Hematopoietic multipotent progenitor cell treated with erythropoietin and hydrocortisone succinate and interleukin-3 and kit ligand, for 4 days (in vitro differentiated cells): ENCODE measurements around the gene KRR1.
A peak's percentile ranks its signal among the peaks of the same experiment; 100 is the strongest.
"Not testable (repeated sequence)": the region's sequence is repeated elsewhere in the genome, so short reads cannot be mapped to it uniquely, and the experiment has no call there.

Experiments
- DNase-seq: peaks from one replicate; pipeline ENCODE4 v3.0.0-alpha.2; 2015

Gene KRR1

DNA sequence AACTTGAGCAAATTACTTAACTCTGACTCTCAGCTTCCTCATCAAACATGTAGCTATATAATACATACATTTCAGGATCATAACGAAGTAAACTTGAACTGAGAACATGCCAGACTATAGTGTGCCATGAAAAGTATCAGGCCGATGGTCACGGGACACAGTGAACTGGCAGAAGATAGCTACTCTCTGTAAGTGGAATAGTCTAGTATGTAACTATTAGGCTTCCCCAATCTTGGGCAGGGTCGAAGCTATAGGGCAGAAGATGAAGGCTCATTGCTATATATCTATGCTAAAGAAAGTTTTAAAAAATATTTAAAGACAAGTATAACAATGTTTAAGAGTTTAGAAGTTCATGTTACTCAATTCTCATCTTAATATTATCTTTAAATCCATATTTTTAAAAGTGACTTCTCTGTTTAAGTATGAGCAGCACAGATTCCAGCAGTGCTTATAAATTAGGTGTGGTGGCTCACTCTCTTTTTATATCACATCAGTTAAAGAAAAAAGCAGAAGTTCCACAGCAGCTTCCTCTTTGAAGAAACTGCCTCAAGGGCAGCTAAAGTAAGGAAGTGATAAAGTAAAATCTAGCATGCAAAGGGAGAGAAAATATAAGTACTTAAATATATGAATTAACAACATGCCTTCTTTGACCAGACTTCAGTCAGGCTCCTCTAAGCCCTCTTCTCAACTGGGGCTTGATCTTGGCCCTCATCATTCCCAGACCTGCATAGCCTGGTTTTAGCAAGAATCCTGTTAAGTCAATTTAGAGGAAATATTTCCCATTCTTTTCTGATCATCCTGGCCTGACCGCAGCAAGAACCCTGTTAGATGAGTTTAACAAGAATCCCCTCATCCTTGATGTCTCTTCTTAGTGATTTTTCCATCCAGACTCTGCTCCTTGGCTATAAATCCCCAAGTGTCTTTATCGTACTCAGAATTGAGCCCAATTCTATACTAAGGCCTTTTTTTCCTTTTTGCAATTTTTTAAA lies 39.2 kb downstream of the KRR1 start:
- DNase-seq, result peak; percentile 93

DNA sequence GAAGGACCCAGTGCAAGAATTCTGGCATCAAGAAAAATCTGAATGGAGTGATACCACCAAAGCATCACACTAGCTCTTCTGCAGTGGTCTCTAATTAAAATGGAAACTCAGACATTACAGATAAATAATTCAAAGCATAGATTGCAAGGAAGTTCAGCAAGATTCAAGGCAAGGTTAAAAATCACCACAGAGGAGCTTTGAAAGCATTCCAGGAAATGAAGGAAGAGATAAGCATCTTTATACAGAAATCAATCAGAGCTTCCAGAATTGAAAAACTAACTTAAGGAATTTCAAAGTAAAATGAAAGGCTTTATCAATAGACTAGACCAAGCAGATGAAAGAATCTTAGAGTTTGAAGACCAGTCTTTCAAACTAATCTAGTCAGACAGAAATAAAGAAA lies 51.2 kb downstream of the KRR1 start:
- DNase-seq, result no peak

DNA sequence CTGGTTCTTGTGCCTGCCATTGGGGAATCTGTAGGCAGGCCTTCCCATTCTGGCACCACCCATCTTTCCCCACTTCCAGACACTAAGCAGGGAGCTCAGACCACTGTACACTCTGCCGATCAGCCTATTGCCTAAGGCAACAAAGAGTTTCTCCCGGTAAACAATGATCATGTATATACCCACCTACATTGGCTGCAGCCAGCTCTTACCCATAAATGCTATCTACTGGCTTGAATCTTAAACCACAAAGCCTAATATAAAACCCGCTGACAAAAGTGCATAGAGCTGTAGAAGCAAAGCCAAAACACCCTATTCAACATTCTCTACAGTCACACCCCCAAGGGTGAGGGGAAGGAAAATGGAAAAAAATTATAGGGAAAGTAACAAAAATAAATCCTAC lies 51.7 kb downstream of the KRR1 start:
- DNase-seq, result no peak

DNA sequence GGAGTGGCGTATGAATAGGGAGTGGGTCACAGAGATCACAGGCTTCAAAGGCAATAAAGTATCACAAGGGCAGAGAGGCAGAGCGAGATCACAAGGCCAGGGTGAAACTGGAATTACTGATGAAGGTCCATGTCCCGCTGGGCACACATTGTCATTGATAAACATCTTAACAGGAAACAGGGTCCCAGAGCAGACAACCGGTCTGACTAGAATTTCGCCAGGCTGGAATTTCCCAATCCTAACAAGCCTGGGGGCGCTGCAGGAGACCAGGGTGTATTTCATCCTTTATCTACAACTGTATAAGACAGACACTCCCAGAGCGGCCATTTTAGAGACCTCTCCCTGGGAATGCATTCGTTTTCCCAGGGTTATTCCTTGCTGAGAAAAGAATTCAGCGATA lies 53.5 kb downstream of the KRR1 start:
- DNase-seq, result not testable (repeated sequence)

DNA sequence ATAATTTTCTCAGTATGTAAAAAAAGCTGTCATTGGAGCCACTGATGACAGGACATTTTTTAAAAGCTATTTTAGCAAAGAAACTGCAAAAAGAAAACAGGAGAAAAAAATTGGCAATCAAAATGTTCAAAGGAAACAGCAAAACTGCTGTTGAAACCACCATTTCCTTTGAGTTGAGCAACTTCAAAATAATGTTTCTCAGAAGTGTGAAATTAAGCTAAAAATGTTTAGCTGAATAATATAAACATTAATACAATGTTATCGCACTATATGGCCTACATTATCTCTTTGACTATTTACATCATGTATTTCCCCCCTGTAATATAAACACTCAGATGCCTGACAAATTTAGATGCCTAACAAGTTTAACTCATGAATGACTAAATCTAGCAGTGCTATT lies 54.2 kb downstream of the KRR1 start:
- DNase-seq, result peak; percentile 58

DNA sequence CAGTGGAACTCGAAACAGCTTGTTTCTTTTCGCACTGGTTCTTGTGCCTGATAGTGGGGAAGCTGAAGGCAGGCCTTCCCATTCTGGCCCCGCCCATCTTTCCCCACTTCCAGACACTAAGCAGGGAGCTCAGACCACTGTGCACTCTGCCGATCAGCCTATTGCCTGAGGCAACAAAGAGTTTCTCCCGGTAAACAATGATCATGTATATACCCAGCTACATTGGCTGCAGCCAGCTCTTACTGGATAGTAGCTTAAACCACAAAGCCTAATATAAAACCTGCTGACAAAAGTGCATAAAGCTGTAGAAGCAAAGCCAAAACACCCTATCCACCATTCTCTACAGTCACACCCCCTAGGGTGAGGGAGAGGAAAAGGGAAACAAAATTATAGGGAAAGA lies 55.6 kb downstream of the KRR1 start:
- no peak for DNase-seq

DNA sequence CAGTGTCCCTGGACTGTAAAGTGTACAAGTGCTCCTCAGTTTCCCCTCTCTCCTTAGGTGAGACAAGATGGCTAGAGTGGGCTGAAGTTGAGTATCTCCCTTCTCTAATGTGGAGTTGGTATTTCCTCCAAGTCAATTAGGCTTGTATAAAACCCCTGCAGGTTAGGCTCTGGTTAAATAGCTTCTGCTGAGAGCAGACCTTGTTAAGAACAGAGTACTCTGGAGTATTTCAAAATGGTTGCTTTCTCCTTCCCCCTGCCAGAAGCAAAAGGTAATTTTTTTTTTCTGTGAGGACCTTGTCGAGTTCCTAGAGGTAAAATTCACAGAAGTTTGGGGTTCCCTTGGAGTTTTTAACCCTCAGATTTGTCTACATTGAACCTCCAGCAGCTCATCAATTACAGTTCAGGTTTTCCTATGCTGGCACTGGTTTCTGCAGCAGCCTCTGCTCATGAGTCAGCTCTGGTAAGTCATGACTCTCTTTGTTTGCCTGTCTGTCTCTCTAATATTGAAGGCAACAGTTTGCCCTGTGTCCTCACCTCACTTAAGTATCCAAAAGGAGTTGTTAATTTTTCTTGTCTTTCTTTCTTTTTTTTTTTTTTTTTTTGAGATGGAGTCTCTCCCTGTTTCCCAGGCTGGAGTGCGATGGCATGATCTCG lies 58.6 kb downstream of the KRR1 start:
- DNase-seq, result no peak

DNA sequence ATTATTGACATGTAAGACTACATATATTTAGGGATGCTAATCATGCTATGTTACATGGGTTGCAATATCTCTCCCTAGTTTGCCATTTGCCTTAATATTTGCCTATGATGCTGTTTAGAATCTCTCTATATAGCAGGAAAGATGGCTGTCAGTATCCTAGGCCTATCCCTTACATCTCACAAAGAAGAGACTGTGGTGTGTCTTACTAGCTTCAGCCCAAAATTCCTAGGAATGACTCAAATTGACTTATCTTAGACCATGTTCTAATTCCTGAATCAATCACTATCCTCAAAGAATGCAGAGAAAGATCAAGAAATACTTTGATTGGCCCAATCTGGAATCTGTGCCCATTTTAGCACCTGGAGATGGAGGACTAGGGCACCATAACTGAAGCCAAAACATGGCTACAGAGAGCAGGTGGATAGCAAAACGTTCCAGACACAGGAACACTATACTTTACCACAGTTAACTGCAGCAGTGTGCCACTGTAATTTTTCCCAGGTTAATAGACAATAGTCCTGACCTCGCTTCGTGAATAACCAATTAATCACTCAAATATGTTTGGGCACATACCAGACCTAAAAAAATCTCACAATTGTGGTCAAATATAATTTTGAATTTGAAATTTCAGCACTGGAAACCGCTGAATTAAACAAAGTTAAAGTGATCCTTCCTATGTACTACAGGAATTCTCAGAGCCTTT lies 63.6 kb downstream of the KRR1 start:
- no peak for DNase-seq

DNA sequence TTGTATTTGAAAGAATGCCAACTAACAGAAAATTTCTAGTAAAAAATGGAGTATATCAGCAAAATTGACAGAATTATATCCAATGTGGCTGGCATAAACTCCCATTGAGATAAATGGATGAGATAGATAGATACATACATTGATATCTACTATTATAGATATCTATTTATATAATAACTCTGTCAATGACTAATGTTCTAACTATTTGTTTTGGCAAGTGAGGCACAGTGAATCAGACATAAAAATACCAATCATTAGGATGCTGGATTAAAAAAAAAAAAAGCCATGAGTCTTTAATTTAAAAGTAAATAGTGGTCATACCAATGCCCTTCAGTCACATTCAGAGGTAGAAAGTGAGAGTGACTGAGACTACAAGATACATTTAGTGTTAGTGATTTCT lies 64.6 kb downstream of the KRR1 start:
- DNase-seq, result no peak

DNA sequence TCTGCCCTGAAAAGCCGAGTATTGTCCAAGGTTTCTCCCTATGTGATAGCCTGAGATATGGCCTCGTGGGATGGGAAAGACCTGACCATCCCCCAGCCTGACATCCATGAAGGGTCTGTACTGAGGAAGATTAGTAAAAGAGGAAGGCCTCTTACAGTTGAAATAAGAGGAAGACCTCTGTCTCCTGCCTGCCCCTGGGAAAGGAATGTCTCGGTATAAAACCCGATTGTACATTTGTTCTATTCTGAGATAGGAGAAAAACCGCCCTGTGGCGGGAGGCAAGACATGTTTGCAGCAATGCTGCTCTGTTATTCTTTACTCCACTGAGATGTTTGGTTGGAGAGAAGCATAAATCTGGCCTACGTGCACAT lies 66.3 kb downstream of the KRR1 start:
- peak; percentile 18 for DNase-seq

DNA sequence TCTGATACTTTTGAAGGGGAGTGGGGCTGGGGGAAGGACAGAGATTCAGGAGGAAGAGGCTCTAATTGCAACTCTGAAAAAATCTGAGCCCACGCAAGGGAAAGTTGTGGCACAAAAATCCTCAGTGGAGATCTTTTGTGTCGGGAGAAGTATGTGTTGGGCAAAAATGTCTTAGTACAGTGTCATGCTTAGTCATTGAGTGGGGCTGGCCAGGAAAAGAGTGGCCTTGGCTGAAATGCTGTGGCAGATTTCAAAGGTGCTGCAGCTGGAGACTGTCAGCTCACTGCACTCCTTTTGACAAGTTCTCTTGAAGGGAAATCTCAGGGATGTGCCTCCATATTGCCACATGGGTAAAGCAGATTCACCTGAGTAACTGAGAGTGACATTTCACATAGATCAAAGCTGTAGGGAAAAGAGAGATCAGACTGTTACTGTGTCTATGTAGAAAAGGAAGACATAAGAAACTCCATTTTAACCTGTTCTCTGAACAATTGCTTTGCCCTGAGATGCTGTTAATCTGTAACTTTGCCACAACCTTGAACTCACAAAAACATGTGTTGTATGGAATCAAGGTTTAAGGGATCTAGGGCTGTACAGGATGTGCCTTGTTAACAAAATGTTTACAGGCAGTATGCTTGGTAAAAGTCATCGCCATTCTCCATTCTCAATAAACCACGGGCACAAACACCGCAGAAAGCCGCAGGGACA lies 66.8 kb downstream of the KRR1 start:
- no peak for DNase-seq

DNA sequence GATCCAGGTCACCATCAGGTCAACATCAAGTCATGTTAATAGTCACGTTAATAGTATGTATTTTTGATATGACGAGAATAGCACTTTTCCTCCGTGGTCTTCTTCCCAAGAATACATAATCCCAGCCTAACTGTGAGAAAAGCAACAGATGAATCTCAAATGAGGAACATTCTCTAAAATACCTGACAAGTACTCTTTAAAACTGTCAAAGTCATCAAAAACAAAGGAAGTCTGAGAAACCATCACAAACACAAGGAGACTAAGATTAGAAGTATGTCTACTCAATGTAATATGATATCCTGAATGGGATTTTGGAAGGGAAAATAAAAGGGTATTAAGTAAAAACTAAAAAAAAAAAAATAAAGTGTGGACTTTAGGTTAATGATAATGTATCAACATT lies 67.7 kb downstream of the KRR1 start:
- no peak for DNase-seq

DNA sequence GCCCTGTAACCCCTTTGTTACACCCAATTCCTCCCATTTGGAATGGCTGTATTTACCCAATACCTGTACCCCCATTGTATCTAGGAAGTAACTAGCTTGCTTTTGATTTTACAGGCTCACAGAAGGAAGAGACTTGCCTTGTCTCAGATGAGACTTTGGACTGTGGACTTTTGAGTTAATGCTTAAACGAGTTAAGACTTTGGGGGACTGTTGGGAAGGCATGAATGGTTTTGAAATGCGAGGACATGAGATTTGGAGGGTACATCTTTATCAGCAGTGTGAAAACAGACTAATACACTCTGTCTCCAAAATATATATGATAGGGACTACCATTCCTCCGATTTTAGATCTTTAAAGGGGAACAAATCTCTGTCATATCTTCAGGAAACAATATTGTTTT lies 69.0 kb downstream of the KRR1 start:
- DNase-seq, result not testable (repeated sequence)

DNA sequence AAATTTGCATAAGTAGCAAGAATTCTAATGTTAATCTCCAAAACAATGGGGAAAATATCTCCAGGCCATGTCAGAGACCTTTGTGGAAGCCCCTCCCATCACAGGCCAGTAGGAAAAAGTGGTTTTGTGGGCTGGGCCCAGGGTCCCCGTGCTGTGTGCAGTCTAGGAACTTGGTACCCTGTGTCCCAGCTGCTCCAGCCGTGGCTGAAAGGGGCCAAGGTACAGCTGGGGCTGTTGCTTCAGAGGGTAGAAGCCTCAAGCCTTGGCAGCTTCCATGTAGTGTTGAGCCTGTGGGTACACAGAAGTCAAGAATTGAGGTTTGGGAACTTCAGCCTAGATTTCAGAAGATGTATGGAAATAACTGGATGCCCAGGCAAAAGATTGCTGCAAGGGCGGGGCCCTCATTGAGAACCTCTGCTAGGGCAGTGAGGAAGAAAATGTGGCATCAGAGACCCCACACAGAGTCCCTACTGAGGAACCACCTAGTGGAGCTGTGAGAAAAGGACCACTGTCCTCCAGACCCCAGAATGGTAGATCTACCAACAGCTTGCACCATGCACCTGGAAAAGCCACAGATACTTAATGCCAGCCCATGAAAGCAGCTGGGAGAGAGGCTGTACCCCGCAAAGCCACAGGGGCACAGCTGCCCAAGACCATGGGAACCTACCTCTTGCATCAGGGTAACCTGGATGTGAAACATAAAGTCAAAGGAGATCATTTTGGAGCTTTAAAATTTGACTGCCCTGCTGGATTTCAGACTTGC lies 69.5 kb downstream of the KRR1 start:
- DNase-seq, result not testable (repeated sequence)
